CD4-positive, alpha-beta T cell treated with Interferon gamma for 1 hour (primary cell): ENCODE measurements around the gene RBM38.
"Not testable (repeated sequence)": the region's sequence is repeated elsewhere in the genome, so short reads cannot be mapped to it uniquely, and the experiment has no call there.

Experiments
- DNase-seq: peaks from one replicate; pipeline ENCODE4 v3.0.0-alpha.2; 2020

RBM38 gene

DNA sequence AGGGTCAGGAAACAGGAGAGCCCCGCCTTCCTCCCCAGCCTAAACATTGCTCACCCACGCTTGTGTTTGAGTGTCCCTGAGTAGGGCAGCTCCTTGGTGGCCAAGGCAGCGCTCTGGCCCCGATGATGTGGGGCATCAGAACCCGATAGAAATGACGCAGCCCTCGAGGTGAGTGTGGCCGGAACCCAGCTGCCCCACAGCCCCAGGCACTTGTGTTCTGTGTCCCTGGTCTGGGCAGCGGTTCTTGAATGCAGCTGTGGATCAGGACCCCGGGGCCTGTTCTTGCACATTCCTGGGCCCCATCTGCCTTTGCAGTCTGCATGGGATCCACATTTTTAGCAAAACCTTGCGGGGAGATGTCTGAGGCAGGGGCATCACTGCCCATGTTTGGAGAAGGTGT, 12.8 kb downstream of the RBM38 start:
- DNase-seq: no peak

DNA sequence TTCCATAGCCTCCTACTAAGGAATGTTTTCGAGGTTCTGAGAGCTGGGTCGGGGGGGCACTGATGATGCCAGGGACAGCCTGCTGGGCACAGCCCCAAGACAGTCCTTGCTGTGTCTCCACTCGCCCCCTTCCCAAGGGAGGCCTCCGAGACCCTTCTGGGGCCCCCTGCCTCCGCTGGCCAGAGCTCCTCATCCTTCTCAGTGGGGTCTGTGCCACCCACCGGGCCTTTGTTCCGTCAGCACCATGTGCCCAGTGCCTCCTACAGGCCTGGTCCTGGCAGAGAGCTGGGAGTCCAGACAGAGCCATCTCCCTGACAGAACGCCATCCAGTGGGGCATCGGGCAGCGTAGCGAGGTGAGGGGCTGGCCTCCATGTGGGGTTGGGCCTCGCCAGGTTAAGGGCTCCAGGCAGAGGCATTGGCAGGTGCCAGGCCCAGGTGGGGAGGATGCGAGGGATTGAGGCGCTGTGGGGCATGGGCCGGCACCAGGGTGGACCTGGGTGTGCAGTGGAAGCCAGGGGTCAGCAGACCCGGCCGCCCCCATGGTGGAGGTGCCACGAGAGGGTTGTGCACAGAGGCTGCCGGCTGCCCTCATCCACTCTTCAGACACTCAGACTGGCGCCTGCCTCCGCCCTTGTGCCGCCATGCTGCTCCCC, 13.3 kb downstream of the RBM38 start:
- DNase-seq: no peak

DNA sequence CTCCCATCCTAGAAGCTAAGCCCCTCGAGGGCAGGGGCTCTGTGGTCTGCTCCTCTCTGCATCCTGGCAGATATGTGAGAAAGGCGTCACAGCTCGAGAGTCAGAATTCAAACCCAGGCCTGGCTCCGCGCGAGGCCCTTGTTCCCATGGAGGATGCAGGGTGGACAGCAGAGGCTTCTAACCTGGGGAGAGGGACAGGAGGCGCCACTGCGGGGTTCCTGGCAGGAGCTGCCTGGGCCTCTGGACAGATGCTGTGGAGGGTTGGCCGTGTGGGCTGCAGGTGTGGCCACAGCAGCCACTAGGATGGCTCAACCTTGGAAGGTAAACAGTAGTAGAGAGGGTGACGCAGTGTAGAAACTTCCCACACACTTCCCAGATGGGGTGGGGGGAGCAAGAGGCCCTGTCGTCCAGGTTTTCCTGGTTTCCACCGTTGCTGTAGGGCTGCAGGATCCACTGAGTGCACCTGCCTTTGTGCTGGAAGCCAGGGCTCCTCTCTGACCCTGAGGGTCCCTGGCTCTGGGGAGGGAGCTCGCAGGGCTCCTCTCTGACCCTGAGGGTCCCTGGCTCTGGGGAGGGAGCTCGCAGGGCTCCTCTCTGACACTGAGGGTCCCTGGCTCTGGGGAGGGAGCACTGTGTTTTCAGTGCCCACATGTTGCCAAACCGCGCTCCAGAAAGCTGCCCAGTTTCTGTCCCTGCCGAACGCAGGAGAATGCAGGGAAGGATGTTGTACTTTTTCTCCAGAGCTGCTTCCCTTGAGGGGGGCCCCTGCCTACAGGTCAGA, 14.2 kb downstream of the RBM38 start:
- no peak for DNase-seq

DNA sequence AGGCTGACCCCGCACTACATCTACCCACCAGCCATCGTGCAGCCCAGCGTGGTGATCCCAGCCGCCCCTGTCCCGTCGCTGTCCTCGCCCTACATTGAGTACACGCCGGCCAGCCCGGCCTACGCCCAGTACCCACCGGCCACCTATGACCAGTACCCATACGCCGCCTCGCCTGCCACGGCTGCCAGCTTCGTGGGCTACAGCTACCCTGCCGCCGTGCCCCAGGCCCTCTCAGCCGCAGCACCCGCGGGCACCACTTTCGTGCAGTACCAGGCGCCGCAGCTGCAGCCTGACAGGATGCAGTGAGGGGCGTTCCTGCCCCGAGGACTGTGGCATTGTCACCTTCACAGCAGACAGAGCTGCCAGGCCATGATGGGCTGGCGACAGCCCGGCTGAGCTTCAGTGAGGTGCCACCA, 16.4 kb downstream of the RBM38 start:
- no peak for DNase-seq

DNA sequence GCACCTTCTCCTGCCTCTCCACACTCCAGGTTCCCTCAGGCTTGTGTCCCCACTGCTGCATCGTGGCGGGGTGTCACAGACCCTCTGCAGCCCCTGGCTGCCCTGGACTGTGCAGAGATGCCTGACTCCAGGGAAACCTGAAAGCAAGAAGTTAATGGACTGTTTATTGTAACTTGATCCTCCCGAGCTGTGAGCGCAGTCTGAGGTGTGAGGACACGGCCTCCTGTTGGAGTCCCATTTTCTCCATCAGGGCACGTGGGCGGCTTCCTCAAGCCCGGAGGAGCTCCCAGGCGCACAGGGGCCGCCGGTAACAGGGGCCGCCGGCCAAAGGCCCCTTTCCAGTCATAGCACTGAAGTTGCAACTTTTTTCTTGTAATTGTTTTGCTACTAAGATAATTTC, 16.9 kb downstream of the RBM38 start:
- no peak for DNase-seq

DNA sequence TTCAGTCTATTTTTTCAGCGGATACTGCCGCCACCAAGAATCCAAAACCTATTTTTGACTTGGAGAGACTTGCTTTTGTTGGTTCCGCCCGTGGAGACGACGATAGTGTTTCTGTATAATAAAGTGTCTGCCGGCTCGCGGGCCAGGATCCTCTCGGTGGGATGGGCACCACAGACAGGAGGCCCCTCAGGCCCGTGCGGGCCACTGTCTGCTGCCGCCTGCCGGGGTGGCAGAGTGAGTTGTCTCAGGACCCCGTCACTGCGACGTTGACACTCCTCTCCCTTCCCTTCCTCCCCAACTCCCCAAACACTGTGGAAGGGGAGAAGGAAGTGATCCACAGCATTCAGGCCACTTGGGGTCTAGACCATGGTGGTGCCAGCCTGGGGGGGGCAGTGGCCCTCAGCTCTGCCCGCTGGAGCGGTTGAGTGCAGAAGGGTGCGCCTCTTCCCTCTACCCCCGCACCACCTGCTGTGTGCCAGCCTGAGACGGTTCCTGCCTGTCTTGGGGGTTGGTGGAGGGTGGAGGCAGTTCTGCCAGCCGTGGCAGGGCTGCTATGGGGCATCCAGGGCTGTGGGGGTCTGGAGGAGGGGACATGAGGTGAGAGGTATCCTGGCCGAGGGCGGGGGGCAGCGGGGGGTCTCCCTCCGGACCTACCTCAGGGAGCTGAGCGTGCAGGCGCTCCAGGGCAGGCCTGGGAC, 17.5 kb downstream of the RBM38 start:
- DNase-seq: no peak

DNA sequence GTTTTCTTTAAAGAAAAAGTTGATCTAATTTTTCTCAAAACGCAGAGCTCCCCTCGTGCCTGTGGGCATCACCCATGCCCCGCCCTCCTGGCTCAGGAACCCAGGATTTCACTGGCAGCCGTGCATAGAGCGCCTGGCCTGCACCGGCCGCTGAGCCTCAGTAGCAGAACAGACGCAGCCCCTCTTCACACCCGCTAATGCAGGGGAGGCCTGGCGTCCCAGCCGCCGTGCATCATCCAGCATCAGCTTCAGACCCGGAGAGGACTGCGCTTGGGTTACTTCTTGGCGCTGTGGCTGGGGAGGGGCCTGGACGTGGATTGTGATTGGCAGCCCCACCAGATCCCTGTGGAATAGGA, 18.1 kb downstream of the RBM38 start:
- DNase-seq: no peak

DNA sequence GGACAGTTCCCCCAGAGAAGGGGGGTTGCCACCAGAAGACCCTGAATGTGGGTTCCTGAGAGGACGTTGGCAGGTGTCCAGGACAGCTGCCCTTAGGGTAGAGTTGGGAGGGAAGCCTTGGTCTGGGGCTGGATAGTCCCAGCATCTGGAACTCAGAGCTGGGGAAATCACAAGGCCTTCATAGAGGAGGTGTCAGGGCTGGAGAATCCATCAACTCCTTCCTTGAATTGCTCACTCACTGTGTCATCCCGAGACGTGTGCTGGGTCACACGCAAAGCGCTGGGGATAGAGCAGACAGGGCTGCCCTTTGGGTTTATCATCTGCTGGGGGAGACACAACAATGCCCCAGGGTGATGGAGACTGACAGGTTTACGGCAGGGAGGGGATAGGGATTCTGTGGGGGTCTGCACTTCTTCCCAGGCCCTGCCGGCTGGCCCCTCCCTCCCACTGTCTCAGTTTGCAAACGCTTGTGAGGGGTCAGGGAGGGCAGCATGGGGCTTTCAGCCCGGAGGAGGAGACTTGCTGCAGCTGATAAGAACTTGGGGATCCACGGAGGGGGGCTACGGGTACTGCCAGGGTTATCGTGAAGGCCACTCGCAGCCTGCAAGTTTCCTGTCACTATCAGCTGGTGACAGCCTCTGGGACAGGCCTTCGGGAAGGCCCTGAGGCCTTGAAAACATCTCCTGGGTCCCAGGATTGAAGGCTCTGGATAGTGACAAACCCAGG, 18.6 kb downstream of the RBM38 start:
- DNase-seq: no peak

DNA sequence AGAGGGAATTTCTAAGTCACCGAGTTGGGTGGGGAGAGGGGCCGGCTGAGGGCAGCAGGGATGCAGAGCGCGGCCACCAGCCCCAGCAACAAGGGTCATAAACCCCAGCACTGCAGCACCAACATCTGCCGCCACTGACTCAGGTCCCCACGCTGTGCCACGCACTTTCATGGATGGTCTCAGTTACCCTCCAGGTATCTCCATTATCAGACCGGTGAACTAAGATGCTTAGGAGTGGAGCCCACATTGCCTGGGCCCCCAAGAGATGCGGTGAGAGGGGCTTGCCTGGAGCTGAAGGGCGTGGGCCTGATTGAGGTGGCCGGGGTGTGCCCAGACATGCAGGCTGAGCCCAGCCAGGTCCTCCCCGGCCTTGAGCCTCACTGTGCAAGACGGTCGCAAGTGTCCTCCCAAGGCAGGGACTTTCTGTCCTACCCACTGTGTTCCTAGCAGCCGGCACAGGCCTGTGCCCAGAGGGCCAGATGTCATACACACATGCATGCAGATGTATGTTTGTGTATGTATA, 19.3 kb downstream of the RBM38 start:
- DNase-seq: no peak

DNA sequence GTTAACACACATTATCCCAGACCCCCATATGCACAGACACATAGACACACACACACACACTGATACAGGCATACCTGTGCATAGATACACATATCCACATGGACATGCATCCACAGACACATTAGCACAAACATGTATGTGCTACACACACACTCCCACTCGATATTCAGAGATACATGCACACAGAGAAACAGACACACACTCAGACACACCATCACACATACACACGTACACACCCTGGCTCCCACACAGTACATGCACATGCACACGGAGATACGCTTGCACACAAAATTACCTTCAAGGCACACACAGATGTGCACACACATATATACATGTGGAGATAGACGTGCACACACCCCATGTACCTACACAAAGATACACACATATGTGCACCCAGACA, 19.7 kb downstream of the RBM38 start:
- DNase-seq: no peak

DNA sequence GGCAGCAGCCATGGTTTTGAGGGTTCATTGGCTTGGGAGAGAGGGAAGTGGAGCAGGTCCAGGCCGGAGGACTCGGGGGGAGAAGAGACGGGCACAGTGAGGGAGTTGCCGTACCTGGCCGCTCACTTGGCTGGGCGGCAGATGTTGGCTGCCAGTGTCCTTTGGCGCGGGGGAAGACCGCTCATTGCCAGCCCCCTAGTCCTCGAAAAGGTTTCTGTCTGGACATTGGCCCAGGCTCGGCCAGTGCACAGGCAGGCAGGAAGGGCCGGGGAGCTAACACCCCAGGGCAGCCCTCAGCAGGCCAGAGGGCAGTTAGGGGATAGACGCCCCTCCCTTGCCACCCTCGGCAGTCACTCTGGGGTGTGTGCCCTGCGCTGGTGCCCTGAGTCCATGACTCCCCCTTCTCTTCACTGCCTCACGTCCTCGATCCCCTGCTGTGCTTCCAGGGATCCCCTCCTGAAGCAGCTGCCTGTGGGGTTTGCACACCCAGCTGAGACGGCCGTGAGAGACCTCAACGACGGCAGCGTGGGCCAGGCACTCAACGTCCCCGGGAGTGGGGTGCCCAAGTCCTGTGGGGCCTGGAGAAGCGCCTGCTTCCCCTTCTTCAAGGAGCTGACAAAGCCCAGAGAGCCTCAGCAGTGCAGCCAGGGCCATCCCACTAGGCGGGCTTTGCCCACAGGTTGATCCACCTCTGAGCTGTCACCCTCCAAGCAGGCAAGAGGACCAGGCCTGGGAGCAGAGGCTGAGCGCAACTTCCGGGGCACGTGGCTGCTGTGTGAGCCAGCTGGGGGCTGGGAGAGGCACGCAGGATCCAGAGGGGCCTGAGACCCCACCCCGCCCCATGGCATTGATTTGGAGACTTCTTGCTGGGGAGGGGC, 20.4 kb downstream of the RBM38 start:
- no peak for DNase-seq

DNA sequence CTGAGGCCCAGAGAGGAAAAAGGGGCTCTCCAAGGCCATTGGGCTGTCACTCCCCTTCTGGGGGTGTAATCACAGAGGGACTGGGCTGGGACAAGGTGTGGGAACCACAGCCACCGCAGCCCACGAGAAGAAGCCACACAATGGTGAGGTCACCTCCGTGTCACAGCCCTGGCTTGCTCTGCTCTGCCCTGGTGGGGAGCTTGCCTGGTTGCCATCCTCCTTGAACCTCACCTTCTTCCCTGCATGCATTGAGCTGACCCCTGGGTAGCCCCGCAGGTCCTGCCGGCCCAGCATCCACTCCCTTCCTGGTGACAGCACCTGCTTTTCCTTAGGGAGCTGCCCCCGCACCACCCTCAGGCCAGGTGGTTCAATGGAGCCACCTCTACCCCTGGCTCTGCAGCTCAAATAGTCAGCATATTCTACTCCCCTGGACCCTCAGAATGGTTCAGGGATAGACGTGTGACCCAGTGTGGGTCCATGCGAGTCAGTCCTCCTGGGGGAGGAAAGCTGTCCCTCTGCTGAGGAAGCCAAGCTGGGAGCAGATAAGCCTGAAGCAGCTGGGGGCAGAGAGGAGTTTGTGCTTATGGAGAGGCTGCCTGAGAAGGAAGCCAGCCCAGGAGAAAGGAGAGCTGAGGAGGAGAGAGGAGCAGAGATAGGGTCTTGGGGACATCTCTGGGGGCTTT, 21.3 kb downstream of the RBM38 start:
- no peak for DNase-seq

DNA sequence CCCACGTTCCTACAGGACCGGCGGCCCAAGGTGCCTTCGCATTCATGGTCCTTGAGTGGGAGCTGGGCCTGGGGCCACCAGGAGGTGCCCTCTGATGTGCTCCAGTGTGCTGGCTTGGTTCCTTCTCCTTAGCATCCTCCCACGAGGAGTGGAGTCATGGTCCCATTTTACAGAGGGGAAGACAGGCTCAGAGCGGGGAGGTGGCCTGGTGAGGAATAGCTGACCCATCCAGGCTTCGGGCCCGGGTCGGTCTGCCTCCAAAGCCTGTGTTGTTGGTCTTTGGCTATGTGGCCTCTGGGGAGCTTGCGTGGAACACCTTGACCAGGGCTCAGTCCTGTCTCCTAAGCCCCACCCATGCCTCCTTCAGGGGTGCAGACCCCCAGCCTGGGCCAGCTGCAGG, 22.8 kb downstream of the RBM38 start:
- DNase-seq: no peak

DNA sequence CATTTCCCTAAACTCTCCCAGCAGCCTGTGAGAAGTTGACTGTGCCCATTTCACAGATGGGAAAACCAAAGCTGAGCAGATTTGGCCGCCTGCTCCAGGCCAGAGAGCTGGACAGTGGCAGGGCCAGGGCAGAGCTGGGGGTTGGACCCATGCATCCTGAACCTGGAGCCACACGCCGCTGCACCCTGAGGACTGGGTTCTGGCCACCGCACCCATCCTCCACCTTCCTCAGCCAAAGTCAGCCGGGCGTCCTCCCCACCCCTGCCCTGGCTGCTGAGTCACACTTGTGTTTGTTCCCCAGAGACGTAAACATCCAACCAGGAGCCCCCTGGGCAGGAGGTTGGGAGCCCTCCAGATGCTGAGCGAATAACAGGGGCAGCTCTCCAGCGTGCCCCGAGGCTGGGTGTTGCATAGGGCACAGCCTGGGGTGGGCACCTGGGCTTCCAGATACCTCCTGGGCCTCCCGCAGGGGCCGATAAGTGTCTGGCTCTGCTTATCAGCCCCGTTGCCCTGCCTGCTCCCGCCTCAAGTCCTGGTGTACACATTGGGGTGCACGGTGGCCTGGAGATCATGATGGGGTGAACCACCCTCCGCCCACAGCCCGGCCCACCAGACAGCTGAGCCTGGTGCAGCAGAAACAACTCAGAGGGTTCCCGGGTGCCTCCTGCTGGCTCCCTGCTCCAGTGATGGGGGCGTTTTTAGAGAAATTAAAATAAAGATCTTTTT, 23.8 kb downstream of the RBM38 start:
- no peak for DNase-seq

DNA sequence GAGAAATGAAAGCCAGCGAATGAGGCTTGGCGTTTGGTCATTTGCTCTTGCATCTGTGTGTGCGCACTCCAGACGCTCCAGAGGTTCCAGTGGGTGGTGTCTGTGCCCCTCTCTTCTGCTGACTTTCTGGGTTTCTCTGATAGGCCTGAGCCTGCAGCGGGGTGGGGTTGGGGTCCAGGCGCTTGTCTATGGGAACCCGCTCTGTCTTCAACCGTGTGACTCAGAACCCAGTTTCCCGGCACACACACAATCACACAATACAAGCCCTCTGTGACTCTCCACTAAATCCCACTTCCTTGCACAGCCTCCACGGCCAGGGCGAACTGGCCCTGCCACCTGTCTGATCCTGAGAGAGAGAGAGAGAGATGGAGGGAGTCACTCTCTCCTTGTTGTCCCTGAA, 24.6 kb downstream of the RBM38 start:
- DNase-seq: no peak

DNA sequence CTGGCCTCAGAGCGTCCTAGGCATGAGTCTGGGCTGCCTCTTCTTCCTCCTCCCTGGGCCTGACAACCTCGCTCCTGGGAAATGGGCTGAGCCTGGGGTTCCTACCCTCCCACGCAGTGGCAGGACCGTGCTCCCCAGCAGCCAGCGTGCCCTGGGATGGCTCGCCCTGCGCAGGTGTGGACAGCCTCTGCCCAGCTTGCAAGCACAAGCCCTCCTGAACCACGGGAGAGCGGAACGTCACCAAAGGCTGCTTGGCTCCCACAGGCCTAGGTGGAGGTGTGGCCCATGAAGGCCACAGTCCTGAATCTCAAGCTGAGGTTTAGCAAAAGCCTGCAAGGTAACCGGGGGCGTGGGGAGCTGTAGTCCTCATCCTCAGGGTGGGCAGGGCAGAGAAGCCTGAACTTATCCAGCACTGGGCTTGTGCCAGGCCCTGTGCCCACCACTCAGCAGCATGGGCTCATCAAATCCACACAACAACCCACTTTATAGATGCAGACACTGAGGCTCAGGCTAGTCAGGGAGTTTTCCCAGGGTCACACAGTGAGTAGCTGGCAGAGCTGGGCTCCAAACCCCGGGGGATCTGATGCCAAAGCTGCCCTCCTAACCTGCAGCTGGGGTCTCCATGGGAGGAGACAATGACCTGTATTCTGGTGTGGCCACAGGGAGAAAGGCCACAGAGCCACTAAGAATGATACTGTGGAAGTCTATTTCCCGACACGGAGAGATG, 25.3 kb downstream of the RBM38 start:
- DNase-seq: no peak

DNA sequence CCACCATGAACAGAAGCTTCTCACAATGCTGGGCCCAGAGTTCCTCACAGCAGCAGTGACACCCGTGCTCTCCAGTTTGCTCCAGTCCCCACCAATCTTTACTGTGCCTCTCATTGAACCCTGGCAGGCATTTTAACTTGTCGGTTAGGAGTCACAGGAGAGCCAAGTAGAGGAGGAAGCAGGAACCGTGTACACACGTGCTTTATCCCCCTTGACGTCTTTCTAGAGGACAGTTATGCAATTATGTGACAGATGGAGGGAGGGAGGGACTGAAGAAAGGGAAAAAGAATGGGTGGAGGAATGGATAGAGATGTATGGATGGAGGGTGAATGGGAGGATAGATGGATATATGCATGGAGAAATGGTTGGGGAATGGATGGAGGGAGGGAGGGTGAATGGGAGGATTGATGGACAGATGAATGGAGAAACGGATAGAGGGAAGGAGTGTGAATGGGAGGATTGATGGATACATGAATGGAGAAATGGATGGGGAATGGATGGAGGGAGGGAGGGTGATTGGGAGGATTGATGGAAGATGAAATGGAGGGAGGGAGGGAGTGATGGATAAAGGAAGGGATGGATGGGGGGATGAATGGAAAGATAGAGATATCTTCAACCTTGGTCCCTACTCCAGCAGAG, 26.0 kb downstream of the RBM38 start:
- DNase-seq: no peak

DNA sequence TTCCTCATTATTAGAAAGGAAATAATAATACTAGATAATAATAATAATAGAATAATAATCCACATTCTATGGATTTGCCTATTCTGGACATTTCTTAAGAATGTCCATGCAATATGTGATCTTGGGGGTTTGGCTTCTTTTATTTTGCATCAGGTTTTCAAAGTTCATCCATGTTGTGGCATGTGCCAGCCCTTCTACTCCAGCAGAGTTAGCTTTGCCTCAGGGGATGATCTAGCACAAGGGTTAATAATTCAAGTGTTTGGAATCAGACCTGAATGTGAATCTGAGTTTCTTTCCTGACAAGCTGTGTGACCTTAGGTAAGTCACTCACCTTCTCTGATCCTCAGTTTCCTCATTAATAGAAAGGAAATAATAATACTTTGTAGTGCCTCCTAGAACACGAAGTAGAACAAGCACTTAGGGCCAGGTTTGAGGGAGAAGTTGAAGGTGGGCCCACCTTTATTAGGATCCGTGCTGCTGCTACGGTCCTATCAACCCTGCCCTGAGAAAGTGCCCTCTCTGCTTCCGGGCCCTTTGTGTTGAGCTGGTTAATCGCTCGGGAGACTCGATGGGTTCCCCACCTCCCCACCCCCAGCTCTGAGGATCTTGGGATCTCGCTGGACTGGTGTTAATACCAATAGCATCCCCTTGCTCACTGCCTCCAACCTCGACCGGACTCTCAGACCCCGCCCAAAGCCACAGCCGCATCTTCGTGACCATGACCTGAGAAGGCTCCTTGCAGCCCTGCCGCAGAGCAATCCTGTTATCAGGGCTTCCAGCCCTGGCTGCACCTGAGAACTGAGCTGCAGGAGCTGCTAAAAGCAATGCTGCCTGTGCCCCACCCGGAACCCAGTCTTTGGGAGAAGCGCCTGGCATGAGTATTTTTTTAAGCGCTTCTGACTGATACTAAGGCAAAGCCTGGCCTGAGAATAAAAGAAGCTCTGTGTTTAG, 26.9 kb downstream of the RBM38 start:
- no peak for DNase-seq

DNA sequence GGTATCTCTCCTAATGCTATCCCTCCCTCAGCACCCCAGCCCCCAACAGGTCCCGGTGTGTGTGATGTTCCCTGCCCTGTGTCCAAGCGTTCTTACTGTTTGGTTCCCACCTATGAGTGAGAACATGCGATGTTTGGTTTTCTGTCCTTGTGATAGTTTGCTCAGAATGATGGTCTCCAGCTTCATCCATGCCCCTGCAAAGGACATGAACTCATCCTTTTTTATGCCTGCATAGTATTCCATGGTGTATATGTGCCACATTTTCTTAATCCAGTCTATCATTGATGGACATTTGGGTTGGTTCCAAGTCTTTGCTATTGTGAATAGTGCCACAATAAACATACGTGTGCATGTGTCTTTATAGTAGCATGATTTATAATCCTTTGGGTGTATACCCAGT, 28.3 kb downstream of the RBM38 start:
- not testable (repeated sequence) for DNase-seq
